NCI-H1417 treated with DMSO at 0.1 percent for 48 hours (cell line): ENCODE results near the gene MYOM1.
"Not testable (repeated sequence)": the region's sequence is repeated elsewhere in the genome, so short reads cannot be mapped to it uniquely, and the experiment has no call there.

Experiments
- DNase-seq: peaks from one replicate; lab custom pipeline; 2025; lab: John Stamatoyannopoulos, UW

MYOM1 gene

DNA sequence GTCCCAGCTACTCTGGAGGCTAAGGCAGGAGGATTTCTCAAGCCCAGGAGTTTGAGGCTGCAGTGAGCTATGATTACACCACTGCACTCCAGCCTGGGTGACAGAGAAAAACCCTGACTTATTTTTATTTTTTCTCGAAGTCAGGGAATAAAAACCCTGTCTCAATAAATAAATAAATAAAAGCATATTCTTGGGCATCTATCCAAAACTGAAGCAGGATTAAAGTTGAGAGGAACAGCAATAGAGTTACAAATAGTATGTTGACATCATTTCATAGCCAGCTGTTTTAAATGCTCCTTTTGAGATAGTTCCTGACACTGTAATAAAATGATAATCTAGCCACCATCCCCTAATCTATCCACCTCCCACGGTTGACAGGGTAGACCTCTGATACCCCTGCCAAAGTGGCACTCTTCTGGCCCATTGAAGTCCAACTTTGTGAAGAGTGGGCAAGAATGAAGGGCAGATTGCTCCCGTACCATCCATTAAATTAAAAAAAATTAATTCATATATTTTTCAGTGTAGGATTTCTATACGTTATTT, 164.5 kb downstream of the MYOM1 start:
- no peak for DNase-seq

DNA sequence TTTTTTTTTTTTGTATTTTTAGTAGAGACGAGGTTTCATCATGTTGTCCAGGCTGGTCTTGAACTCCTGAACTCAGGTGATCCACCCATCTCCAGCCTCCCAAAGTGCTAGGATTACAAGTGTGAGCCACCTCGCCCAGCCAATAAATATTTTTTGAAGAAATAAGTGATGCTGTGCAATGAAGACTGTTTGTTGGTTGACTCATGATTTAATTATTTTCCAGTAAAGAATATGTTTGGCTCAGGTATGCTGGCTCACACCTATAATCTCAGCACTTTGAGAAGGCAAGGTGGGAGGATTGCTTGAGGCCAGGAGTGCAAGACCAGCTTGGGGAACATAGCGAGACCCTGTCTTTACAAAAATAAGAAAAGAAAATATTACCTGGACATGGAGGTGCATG, 165.0 kb downstream of the MYOM1 start:
- no peak for DNase-seq

DNA sequence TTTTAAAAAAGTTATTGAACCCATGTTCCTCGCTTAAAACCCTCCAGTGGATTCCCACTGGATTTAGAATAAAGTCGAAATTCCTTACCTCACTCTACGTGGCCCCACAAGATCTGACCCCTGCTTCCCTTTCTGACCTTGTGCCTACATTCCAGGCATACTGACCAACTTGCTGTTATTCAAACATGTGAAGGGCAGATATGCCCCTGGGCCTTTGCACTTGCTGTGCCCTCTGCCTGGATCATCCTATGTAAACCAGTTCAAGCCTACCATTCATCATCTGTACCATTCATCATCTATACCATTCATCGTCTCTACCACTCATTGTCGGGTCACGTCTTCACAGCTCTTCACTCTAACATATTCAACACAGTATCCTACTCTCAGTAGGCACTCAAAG, 165.6 kb downstream of the MYOM1 start:
- no peak for DNase-seq

DNA sequence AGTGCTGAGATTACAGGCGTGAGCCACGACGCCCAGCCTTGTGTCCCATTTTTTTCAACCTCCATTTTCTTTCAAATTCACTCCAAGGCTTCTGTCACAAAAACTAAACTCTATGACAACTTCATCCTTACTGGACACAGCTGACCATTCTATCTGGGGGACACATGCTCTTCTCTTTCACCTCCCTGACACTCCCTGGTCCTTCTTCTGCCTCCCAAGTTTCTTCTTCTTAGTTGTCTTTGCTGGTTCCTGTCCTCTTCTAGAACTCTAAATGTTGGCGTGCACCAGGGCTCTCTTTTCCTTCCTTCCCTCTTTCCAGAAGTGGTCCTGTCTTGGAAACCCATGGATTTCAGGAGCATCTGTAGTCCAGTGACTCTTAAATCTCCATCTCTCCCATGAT, 166.7 kb downstream of the MYOM1 start:
- no peak for DNase-seq

DNA sequence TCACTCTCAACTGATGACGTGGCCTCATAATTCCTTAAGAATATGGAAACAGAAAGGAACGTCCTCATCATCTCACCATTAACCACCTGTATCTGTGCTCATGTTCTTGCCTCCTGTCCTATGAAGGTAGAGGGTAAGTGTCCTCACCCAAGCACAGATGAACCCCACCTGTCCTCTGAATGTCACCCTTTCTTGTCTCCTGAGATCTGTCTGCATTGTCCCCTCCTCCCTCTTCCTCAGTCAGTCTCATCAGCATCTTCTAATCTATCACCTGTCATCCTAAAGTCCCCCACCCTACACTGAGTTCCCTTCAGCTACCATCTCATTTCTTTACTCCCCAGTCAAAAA, 167.4 kb downstream of the MYOM1 start:
- no peak for DNase-seq

DNA sequence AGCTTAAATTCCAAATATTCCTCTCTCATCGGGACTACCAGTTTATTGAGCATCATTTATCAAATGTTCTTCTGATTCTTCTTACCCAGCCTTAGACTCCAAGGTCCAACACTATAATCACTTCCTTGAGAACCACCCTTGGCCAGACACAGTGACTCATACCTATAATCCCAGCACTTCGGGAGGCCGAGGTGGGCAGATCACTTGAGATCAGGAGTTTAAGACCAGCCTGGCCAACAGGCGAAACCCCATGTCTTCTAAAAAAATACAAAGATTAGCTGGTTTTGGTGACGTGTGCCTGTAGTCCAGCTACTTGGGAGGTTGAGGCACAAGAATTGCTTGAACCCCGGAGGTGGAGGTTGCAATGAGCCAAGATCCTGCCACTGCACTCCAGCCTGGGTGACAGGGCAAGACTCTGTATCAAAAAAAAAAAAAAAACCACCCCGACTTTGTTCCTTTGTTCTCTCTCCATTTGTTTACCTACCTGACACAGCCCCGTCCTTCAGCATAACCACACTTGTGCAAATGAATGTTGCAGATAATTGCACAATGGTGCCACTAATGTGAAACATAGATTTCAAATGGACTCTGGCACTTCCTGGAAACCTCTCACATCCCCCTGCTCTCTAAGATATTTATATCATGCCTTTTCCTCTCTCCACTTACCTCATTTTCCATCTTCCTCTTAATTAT, 167.9 kb downstream of the MYOM1 start:
- DNase-seq, result no peak

DNA sequence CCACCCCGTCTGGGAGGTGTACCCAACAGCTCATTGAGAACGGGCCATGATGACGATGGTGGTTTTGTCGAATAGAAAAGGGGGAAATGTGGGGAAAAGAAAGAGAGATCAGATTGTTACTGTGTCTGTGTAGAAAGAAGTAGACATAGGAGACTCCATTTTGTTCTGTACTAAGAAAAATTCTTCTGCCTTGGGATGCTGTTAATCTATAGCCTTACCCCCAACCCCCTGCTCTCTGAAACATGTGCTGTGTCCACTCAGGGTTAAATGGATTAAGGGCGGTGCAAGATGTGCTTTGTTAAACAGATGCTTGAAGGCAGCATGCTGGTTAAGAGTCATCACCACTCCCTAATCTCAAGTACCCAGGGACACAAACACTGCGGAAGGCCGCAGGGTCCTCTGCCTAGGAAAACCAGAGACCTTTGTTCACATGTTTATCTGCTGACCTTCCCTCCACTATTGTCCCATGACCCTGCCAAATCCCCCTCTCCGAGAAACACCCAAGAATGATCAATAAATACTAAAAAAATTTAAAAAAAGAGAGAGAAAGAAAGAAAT, 169.8 kb downstream of the MYOM1 start:
- not testable (repeated sequence) for DNase-seq

DNA sequence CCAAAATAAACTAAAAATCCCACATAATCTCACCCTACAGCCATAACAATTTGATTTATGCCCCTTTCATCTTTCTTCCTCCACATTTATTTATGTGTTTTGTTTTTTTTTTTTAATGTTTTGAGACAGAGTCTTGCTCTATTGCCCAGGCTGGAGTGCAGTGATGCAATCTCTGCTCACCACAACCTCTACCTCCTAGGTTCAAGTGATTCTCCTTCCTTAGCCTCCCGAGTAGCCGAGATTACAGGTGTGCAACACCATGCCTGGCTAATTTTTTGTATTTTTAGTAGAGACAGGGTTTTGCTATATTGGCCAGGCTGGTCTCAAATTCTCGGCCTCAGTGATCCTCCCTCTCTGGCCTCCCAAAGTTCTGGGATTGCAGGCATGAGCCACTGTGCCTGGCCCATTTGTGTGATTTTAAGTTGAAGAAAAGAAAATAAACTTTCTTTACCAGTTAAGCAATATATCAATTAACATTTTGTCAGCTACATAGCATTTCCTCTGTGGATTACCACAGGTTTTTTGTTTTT, 170.9 kb downstream of the MYOM1 start:
- DNase-seq, result no peak

DNA sequence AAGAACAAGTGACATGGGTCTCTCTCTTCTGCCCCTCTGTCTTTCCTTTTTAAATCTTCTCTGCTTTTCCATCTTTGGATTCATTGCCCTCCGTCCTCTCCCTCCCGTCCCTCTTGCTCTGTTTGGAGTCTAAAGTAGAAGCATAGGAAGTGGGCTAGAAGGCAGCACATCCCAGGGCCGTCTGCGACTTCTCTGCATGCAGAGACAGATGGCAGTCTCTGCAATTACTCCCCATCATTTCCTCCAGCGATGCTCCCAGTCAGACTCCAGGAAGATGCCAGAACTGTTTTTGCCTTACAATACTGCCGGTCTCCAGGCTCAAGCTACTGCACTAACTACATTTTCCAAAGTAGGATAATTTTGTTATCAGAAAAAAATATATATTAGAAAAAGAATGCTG, 171.6 kb downstream of the MYOM1 start:
- no peak for DNase-seq

DNA sequence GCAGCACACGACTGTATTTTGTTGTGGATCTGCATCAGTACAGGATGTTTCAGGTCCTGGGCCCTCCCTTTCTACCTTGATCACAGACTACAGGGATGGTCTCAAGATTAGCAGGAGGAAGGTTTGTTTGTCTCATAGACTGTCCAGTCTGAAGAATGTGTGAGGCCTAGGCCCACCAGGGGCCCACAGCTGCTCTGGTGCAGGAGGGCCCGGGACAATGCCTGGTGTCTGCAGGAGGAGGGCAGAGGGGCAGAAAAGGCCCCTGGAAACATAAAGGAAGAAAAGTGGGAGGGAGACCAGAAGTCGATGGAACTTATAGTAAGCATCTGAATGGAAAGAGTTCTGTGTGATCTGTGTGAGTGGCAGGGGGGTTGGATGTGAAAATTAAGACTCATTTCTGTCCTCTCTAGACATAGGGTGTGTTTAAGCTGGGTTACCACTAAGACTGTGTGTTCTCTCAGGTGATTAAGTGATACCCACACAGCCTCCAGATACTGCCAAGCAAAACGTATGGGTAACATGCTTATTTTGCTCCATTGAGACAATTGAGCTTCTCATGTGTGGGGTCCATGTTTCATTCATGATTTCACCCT, 173.5 kb downstream of the MYOM1 start:
- DNase-seq, result no peak

DNA sequence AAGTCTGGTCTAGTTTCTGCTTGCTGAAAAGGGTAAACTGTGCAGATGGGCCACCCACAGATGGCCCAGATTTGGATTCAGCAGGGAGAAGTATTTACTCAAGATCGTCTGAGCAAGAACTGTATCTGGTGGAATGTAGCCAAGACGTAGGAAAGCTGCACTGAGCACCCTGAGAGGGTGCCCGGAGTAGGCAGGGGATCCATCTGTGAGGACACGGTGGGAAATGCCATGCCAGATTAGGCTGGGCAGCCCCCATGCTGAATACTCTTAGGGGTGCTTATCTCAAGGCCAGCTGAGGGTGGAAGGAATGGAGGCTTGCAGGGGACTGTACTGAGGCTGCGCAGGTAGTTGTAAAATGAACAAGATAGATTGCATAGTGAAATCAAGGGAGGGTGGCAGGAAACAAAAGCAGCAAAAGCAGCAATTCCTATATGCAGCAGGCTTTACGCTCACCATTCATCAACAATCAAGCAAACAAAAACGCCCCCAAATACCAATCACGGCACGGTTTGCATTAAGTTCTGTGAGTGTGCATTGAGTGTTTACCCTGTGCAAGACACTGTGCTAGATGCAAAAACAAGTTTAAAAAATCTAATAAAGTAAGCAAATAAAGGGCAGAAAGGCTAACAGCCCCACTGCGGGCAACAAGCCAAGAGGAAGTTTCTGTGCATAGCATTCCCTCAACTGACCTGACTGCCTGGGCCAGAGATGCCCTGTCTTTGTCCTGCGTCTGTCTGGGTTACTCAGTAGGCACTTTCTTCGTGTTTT, 174.7 kb downstream of the MYOM1 start:
- DNase-seq, result no peak

DNA sequence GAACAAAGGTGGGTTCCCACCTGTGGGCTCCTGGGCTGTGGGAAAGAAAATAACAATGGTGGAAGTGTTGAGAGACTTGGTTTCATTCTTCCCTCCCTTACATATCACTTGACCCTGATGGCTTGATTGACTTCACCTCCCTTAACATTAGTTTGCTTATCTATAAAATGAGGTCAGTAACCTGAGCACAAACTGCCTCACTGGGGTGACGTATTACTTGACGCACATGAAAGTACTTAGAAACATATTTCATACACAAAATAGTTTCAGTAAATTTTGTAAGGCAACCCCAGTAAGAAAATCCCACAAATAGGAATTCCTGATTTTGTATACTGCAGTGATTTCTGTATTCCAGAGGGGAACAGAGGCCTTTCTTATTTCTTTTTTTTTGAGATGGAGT, 177.4 kb downstream of the MYOM1 start:
- no peak for DNase-seq

DNA sequence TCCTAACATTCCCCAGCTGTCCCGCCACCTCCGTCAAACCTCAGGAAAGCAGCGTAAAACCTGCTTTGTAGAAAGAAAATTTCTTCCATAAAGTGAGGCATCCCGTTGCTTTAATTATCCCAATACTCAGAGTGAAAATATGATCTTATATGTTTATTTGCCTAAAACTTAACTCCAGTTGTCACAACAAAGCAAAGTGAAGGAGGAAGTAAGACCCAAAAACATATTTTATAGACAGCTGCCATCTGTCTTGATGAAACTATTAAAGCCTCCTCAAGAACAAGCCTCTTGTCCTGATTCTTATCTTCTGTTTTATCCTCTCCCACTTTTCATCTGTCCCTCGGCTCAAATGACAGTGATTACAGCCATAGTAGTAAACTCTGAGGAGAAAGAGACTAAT, 177.9 kb downstream of the MYOM1 start:
- no peak for DNase-seq

DNA sequence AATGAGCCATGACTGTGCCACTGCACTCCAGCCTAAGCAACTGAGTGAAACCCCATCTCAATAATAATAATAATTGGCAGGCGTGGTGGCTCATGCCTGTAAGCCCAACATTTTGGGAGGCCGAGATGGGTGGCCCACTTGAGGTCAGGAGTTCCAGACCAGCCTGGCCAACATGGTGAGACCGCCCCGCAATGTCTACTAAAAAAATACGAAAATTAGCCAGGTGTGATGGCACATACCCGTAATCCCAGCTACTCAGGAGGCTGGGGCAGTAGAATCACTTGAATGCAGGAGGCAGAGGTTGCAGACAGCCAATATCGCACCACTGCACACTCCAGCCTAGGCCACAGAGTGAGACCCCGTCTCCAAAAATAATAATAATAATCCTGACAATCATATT, 178.9 kb downstream of the MYOM1 start:
- DNase-seq, result no peak

DNA sequence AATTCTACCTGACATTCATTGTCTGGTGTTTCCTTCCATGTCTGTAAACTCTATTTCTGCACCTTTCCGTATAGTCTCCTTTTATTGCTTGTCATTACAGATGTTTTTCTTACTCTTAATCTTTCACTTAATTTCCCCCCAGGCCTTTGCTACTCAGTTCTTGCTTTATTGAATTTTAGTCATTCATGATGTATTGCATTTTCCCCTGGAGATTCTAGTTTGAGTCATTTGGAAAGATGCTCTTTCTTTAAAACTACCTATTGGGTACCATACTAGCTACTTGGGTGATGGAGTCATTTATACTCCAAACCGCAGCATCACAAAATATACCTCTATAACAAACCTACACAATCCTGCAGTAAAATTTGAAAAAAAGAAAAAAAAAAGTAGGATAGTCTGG, 179.6 kb downstream of the MYOM1 start:
- DNase-seq, result no peak

DNA sequence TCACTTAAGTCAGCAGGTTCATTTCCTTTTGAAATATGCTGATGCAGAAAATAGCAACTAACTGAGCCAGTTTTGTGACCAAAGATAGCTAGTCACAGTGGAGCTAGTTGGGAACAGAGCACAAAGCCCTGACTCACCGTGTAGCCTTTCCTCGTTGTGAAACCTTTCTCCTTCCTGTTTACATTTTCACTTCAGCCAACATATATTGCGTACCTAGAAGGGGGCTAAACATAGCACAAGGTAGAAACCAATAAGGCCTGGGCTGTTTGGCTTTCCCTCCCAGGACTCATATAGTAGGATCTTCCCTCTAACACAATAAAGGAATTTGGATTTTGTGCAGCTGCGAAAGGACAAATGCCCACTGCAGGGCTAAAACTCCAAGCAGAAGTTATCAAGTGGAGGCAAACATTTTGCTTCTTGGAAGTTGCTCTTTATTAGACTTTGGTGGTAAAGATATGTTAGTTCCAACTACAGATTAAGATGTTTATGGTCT, 182.3 kb downstream of the MYOM1 start:
- DNase-seq, result no peak

DNA sequence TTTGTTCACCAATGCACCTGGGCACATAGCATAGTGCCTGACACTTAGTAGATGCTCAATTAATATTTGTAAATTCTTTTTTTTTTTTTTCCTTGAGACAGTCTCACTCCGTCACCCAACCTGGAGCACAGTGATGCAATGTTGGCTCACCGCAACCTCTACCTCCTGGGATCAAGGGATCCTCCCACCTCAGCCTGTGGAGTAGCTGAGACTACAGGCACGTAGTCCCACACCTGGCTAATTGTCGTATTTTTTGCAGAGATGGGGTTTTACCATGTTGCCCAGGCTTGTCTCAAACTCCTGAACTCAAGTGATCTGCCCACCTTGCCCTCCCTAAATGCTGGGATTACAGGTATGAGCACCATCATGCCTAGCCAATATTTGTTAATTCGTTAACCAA, 183.7 kb downstream of the MYOM1 start:
- no peak for DNase-seq

DNA sequence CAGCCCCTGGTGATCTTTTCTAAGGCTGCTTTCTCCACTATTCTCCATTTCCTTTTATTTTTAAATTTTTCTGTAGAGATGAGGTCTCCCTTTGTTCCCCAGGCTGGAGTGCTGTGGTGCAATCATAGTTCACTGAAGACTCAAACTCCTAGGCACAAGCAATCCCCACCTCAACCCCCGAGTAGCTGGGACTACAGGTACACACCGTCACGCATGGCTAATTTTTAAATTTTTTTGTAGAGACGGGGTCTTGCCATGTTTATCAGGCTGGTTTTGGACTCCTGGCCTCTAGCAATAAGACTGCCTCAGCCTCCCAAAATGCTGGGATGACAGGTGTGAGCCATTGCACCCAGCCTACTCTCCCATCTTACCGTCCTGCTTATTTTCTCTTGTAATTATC, 184.1 kb downstream of the MYOM1 start:
- DNase-seq, result no peak

DNA sequence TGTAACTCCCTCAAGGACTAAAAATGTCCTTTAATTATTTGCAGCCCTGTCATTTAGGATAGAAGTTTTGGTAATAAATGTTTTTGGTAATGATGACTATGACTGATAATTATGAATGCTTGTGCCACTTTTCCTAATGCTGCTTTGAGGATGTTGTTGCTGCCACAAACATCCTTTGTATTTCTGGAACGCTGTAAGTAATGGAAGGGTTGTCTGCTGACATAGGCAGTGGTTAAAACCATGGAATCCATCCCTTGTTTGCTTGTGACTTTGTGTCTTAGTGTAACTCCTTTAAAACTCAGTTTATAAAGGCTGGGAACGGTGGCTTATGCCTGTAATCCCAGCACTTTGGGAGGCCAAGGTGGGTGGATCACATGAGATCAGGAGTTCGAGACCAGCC, 187.0 kb downstream of the MYOM1 start:
- no peak for DNase-seq

DNA sequence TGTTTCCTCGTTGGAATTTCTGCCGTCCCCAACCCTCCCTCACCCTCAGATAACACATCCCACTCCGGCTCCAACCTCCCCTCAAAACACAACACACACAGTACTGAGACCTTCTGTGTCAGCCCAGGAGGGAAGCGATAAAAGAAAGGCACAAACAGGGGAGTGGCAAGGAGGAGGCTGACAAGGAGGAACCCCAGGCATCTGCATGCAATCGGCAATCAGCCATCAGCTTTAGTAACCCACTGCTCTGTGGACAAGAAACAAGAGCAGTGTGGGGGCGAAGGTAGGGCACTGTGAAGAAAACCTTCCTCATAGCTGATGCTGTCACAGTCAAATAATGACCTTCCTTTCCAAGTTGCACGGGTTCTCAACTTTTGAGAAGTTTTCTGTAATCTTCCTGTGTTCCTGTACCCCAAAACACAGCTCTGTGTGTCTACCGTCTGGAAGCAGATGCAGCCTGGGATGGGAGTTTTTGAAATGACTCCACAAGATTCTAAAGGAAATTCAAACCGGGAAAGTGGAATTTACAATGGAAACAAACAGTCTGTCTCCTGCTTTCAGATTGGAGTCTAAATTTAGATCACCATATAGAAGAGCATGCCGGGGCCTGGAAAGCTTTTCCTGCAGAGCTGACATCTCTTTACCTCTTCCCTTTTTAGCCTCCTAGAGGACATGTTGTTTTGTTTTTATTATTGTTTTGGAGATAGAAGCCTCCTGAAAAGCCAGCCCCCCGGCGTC, 190.4 kb downstream of the MYOM1 start:
- no peak for DNase-seq

DNA sequence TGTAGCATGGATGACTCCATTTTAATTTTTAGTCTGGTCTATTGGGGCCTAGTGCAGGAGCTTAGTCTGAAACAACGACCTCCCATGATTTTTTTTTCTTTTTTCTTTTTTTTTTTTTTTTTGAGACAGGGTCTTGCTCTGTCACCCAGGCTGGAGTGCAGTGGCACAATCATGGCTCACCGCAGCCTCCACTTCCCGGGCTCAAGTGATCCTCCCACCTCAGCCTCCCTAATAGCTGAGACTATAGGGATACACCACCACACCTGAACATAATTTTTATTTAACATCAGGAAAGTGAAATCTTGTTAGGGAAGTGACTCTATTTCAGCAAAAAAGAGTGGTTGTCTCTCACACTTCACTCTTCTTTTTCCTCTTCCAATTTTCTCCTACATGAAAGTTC, 191.7 kb downstream of the MYOM1 start:
- not testable (repeated sequence) for DNase-seq

DNA sequence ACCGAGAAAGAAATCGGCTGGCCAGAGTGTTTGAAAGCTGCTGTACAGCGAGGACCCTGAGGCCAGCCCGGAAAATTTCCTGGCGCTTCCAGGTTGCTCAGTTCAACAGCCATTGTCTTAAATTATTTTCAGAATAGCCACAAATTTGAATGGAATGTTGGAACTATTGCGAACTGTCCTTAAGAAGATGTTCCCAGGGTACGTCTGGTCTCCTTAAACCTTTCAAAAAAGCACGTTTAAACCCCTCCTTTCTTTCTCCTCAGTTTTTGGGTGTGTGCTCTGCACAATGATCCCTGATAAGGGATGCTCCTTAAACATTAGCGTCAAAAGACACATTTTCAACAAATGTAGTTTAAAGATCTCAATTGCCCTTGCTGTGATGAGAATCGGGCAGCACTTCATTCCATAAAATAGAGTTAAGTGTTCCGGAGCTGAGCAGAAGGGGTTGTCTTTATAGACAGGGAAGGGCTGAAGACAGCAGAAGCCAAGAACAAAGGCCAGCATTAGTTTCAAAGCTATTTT, 192.3 kb downstream of the MYOM1 start:
- no peak for DNase-seq
